DND-41 (cell line): ENCODE measurements around the gene NFIA.

Source experiments
- ATAC-seq: fragments of 200-7000 bp; cut with Tn5 transposase; 3 replicates; pipeline ENCODE4 v1.9.1; 2021; ENCODE audit warnings: low read depth; ENCODE audit not compliant: insufficient read depth
- DNase-seq: peaks from one replicate; pipeline ENCODE4 v3.0.0-alpha.2; 2020
- H2AFZ ChIP-seq: 2 replicates; pipeline ENCODE4 v1.6.0; 2012; ENCODE audit warnings: low read depth, low read length
- H3K27ac ChIP-seq: 2 replicates; pipeline ENCODE4 v1.5.1; 2012; ENCODE audit warnings: low read length, inconsistent platforms
- H3K27me3 ChIP-seq: fragments of 200-600 bp; sonication (generic); 2 replicates; pipeline ENCODE4 v1.6.0; 2012; ENCODE audit warnings: low read length, mild to moderate bottlenecking, inconsistent platforms; ENCODE audit not compliant: insufficient read depth, poor library complexity
- H3K36me3 ChIP-seq: 2 replicates; pipeline ENCODE4 v1.5.1; 2012; ENCODE audit warnings: low read length, inconsistent platforms; ENCODE audit not compliant: insufficient read depth
- H3K4me1 ChIP-seq: 2 replicates; pipeline ENCODE4 v1.5.1; 2012; ENCODE audit warnings: mild to moderate bottlenecking, low read length; ENCODE audit not compliant: insufficient read depth
- H3K4me2 ChIP-seq: 2 replicates; pipeline ENCODE4 v1.6.0; 2012; ENCODE audit warnings: mild to moderate bottlenecking, moderate library complexity, low read length, inconsistent platforms; ENCODE audit not compliant: insufficient read depth
- H3K4me3 ChIP-seq, 2 experiments: fragments of 200-600 bp in 1 of 2; shearing (Covaris generic) in 1 of 2; 2 replicates each; pipeline ENCODE4 v1.5.1; 2012 to 2016; ENCODE audit warnings: inconsistent platforms in 2 of 2, low read length in 2 of 2, mild to moderate bottlenecking in 2 of 2, low read depth in 1 of 2, moderate library complexity in 1 of 2
- H3K79me2 ChIP-seq: 2 replicates; pipeline ENCODE4 v1.6.0; 2012; ENCODE audit warnings: low read length, inconsistent platforms; ENCODE audit not compliant: insufficient read depth
- H3K9ac ChIP-seq: 2 replicates; pipeline ENCODE4 v1.6.0; 2012; ENCODE audit warnings: low read depth, mild to moderate bottlenecking, inconsistent platforms, low read length, moderate library complexity
- H3K9me3 ChIP-seq: 2 replicates; pipeline ENCODE4 v1.5.1; 2012; ENCODE audit warnings: low read length, moderate library complexity, mild to moderate bottlenecking, inconsistent platforms; ENCODE audit not compliant: insufficient read depth, severe bottlenecking
- H4K20me1 ChIP-seq: 2 replicates; pipeline ENCODE4 v1.6.0; 2012; ENCODE audit warnings: low read length; ENCODE audit not compliant: insufficient read depth
- CTCF ChIP-seq: IDR thresholded peaks from 2 replicates; pipeline ENCODE4 v1.5.1; 2012; ENCODE audit warnings: borderline replicate concordance, low read length, moderate library complexity, mild to moderate bottlenecking; ENCODE audit not compliant: poor library complexity, severe bottlenecking; ENCODE audit errors: extremely low read depth
- EZH2 ChIP-seq: IDR thresholded peaks from 3 replicates; pipeline ENCODE4 v1.6.1; 2012; ENCODE audit warnings: borderline replicate concordance, low read depth, mild to moderate bottlenecking, moderate library complexity, low read length, inconsistent platforms; ENCODE audit not compliant: severe bottlenecking

NFIA gene

GRCh38 chr1:61162520-61163258 is 80.3 kb downstream of the NFIA start:
- H2AFZ ChIP-seq = no peak overlapping the region
- H3K4me3 ChIP-seq = no peak overlapping the region
- no peak overlapping the region for H3K9ac ChIP-seq
- no peaks in the 10 kb centered on the region for H3K36me3 ChIP-seq
- H3K79me2 ChIP-seq = no peaks in the 10 kb centered on the region
- no peaks in the 10 kb centered on the region for H3K9me3 ChIP-seq
- DNase-seq (no peak), ATAC-seq (no peak)
- H3K27ac ChIP-seq = no peak overlapping the region
- no peak overlapping the region for H3K4me2 ChIP-seq
- no peaks in the 10 kb centered on the region for H3K27me3 ChIP-seq
- no peaks in the 10 kb centered on the region for H4K20me1 ChIP-seq
- TF ChIP-seq CTCF (no peak), EZH2 (no peak)
- peaks cover 2% of the 10 kb centered on the region; the same call in 1 of the 2 replicates for H3K4me1 ChIP-seq

GRCh38 chr1:61163355-61163754 is 81.0 kb downstream of the NFIA start:
- Histone ChIP-seq H4K20me1 (no peaks in the 10 kb centered on the region), H3K79me2 (no peaks in the 10 kb centered on the region), H3K4me1 (no peaks in the 10 kb centered on the region), H3K9ac (no peak overlapping the region), H3K27me3 (no peaks in the 10 kb centered on the region), H3K36me3 (no peaks in the 10 kb centered on the region), H3K4me3 (no peak overlapping the region), H2AFZ (no peak overlapping the region), H3K4me2 (no peak overlapping the region), H3K9me3 (no peaks in the 10 kb centered on the region), H3K27ac (no peak overlapping the region)
- no peak for TF ChIP-seq CTCF
- TF ChIP-seq EZH2 = no peak
- DNase-seq = no peak
- ATAC-seq = no peak

- no peaks in the 10 kb centered on the region for H3K9me3 ChIP-seq
- no peak for TF ChIP-seq EZH2
- no peak for TF ChIP-seq CTCF
- H4K20me1 ChIP-seq = no peaks in the 10 kb centered on the region
- no peak overlapping the region for H3K4me3 ChIP-seq
- no peaks in the 10 kb centered on the region for H3K27me3 ChIP-seq
- no peaks in the 10 kb centered on the region for H3K4me1 ChIP-seq
- no peaks in the 10 kb centered on the region for H3K36me3 ChIP-seq
- H3K9ac ChIP-seq = no peak overlapping the region
- H3K27ac ChIP-seq = no peak overlapping the region
- ATAC-seq (no peak), DNase-seq (no peak)
- H2AFZ ChIP-seq = no peak overlapping the region
- no peaks in the 10 kb centered on the region for H3K79me2 ChIP-seq
- H3K4me2 ChIP-seq = no peak overlapping the region
These were observed 83.0 kb downstream of the NFIA start for GRCh38 chr1:61165402-61165801.
